CD4-positive, alpha-beta T cell treated with Interleukin-10 for 1 hour (primary cell): Measurements from ENCODE around the gene CAST.
"Not testable (repeated sequence)": the region's sequence is repeated elsewhere in the genome, so short reads cannot be mapped to it uniquely, and the experiment has no call there.

Source experiments
- DNase-seq: peaks from one replicate; pipeline ENCODE4 v3.0.0-alpha.2; 2020

CAST gene

GRCh38 chr5:96661855-96662724, at the start of gene CAST:
CAST (plus strand) TSS chr5:96662376; CDS start chr5:96662423, 47 bp downstream.
- peak; percentile 83 for DNase-seq

DNA sequence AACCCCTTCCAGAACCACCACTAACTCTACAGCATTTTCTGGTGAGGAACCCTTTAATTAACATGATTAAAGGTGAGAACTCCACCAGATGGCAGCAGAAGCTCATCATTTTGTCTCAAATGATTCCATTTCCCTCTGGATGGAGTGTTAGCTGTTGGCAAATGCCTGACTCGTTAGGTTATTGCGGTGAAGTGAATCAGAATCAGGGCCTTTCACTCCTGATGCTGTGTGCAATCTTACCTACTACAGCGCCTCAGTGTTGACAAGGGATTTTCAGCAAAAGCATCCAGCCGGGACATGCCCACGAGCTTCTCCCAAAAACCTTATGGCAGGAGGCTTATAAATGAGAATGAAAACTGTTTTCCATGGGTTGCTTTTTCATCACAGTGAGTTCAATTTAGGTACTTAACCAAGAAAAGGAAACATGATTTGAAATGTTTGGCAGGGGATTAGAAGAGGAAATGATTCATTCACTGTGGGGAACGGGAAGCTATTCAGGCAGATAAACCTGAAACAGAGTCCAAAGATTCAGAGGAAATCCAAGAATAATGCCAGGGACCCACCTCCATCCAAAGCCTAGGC, 48.0 kb upstream of the CAST start:
- peak; percentile 68 for DNase-seq

GRCh38 chr5:96615223-96615622, 47.0 kb upstream of the CAST start:
- DNase-seq: no peak

DNA sequence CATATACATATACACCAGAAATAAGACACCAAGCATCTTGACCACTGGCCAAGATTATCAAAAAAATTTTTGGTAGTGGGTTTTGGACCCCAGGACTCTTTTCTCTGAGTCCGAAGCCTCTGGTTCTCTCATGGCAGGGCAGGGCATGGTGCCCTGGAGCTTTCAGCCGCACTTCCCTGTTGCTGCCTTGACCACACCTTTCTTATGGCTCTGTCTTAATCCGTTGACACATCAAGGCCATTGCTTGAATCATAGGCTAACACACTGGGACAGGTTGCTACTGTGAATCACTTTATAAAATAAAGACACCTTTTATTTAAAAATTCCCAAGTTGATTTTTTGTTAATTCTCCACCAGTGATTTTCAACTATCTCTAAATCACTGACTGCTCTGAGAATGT, 45.4 kb upstream of the CAST start:
- DNase-seq: no peak

DNA sequence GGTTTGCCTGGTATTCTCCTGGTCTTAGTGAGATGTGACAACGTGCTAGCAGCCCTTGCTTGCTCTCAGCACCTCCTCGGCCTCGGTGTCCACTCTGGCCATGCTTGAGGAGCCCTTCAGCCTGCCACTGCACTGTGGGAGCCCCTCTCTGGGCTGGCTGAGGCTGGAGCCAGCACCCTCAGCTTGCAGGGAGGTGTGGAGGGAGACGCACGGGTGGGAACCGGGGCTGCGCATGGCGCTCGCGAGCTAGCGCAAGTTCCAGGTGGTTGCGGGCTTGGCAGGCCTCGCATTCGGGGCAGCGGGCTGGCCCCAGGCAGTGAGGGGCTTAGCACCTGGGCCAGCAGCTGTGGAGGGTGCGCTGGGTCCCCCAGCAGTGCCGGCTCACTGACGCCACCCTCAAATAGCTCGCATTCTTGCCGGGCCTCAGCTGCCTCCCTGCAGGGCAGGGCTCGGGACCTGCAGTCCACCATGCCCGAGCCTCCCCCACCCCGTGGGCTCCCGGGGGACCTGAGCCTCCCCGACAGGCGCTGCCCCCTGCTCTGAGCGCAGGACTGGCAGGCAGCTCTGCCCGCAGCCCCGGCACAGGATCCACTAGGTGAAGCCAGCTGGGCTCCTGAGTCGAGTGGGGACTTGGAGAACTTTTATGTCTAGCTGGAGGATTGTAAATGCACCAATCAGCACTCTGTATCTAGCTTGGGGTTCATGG, 43.7 kb upstream of the CAST start:
- not testable (repeated sequence) for DNase-seq

GRCh38 chr5:96619946-96620345, 42.2 kb upstream of the CAST start:
- no peak for DNase-seq

GRCh38 chr5:96624596-96624995, 37.6 kb upstream of the CAST start:
- no peak for DNase-seq

DNA sequence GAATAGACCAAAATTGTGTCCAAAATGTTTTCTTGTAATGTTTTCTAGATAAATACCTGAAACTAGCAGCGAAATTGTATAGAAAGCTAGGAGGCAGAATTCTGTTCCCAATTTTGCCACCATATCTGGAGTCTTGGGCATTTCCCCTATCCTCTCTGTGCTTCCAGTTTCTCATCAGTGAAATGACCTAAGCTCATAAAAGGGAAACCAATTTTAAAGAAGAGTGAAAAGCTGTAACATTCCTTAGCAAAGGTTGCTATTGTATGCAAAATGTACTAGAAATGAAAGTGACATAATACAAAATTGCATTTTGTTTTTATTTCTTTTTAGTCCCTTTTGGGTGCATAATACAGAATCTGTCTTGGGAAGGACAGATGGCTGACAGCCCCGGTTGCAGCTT, 36.8 kb upstream of the CAST start:
- DNase-seq: no peak

- DNase-seq: no peak
Measured at GRCh38 chr5:96626956-96627355, 35.2 kb upstream of the CAST start.

- peak; percentile 34 for DNase-seq
Measured at GRCh38 chr5:96627792-96628398, 34.3 kb upstream of the CAST start.

DNA sequence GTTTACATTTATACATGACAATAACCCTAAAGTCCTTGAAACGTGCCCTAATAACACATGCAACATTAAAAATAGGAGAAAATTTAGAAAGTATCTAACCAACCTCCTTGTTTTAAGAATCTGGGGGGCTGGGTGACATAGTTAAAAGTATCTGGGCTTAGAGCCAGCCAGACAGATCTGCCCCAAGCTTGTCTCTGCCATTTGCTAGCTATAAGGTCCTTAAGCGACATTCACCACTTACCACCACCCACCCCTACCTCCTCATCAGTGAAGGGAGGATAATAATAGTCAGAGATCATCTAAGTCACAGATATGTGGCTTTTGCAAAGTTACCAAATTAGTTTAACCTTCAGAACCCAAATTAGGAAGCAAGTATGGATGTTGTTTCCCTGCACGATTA, 33.8 kb upstream of the CAST start:
- no peak for DNase-seq

DNA sequence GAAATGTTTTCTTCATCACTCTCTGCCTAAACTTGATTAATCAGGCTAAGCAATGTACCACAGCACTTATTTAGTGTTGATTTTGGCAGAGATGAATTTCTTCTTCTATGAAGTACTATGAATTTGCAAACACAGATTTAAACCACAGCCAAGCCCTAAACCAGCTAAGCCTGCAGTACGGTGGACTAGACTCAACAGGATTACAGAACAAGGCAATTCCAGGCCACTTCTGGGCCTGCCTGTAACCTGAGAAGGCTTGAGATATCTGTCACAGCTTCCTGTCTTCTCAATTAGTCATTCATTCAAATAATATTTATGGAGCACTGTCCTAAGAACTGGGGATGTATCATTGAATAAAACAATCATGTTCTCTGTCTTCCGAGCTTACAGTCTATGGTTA, 32.4 kb upstream of the CAST start:
- DNase-seq: no peak

GRCh38 chr5:96633820-96634219, 28.4 kb upstream of the CAST start:
- no peak for DNase-seq

DNA sequence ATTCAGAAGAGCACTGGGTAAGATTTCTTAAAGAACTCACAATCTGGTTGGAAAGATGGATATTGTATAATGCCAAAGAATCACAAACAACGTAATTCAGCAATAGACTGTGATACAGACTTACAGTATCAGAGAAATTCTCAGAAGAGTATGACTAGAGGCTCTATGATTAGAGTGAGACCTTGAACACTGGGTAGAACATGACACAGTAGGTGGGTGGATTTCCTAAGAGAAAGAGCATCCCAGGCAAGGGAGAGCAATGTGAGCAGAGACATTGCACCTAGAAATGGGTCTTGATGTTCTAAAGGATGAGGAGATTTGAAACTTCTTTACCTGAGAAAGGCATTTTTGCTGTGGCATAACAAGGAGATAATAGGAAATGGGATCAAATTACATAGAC, 27.3 kb upstream of the CAST start:
- DNase-seq: no peak

DNA sequence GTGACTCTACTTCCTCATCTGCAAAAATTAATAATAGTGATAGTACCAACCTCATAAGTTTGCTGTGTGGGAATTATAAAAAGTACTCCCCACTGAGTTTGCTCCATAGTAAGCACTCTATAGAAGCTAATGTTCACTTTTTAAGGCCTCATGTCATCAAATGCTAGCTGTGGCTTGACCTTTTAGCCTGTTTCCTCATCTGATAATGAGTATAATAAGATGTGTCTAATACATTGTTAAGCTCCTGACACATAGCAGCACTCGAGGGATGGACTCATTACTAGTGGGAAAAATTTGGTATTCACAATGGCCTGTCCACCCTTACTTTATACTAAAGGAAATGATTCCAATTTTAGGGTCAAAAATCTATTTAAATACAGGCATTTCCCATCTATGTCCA, 26.1 kb upstream of the CAST start:
- DNase-seq: no peak

DNA sequence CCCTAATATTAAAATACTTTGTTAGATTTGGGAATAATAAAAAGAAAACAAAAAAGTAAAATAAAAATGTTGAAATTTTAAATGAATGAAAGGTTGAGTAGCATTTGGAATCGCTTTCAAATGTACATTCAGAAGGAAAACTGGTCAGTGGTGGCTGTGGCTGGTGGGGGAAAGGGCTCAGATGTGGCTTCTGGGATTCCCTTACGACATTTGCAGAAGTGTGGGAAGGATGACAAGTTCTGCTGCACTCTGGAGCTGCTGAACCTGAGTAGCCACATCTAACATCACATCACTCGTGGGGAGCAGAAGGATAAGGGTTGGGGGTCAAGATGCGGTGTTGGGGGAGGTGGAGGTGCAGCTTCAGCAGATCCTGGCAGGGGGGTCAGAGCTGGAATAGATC, 25.6 kb upstream of the CAST start:
- DNase-seq: no peak

GRCh38 chr5:96637196-96637595, 25.0 kb upstream of the CAST start:
- DNase-seq: no peak

DNA sequence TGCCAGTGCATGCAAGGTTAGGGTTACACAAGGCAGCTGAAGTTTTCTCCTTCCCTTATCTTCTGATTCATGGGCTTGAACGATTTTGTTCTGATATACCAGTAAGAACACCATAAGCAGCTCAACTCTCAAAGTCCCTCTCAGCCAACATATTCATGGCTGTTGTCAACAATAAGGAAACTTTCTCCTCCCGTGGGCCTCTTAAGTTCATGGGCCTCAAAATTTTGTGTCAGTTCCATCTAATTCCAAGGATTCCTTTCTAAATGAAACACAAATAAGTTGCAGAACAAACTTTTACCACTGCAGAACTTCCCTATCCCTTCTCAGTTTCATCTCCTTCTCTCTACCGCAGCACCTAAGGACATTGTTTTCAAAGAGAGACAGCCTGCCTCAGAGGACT, 23.6 kb upstream of the CAST start:
- DNase-seq: no peak

- DNase-seq: no peak
Measured at GRCh38 chr5:96640696-96641095, 21.5 kb upstream of the CAST start.

DNA sequence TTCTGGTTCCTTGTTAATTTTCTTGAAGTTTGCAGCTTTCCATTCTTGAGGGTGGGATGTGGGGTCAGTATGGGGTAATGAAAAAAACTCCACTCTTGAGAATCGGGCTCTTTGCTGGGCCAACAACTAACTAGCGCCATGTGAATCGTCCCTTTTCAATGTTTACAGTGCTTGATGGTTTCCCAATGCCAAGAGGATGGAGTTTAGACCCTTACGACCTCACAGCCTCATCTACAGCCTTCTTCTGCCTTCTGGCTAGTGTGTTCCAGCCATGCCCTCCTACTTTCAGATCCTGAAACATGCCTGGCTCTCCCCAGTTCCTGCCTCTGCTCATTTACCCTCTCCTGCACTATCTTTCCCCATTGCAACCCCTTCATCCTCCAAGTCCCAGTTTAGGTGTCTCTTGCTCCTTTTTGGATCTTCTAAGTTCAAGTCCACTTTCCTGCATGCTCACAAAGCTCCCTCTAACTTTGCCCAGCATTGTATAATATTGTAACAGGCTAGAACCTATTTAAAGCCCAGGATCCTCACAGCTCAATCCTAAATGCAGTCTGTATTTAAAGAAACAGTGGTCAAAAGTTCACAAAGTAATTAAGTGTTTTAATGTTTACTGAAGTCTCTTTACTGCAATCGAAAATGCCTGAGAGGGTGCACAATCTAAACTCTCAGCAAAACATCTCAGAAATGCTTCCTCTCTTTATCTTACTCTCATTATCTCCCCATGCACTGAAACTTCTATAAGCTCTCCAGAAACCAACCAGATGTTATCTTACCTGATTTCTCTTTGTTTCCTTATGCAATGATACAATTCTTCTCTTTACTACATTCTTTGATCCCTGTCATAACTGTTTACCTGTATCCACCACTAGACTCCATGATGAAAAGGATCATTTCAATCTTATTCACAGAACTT, 20.6 kb upstream of the CAST start:
- no peak for DNase-seq

DNA sequence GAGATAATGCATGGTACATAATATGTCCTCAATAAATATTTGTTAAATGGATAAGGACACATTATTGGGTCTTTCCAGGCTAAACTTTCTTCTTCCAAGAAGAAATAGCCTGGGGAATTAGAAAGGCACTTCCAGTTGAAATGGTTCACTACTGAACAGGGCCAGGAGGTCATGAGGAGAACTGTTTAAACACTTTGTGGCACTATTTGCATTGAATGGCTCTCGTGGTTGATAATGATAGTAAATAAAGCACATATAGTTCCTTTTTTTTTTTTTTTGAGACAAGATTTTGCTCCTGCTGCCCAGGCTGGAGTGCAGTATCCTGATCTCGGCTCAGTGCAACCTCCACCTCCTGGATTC, 19.9 kb upstream of the CAST start:
- DNase-seq: no peak

- no peak for DNase-seq
Measured at GRCh38 chr5:96645091-96645490, 17.1 kb upstream of the CAST start.

- DNase-seq: no peak
Measured at GRCh38 chr5:96648023-96648422, 14.2 kb upstream of the CAST start.
